ENCODE measurements around the gene NISCH. TPM values are rescaled to one million over a fixed set of nuclear protein-coding genes. Genes with fewer than 3 reads are reported as not detected.

The NISCH gene
- total and polyA plus RNA-seq, 2 experiments from 2014 or later = 18.4 to 76.4 TPM

- Histone ChIP-seq H4K20me1 (replicated peaks; ENCODE audit: insufficient read depth) (no peaks in the 10 kb centered on the region), H3K79me2 (replicated peaks; ENCODE audit: insufficient read depth) (no peaks in the 10 kb centered on the region), H3K27ac (ENCODE audit: low read depth) (no peak overlapping the region), H2AFZ (no peak overlapping the region), H3K4me2 (no peak overlapping the region), H3K9me2 (ENCODE audit: insufficient read depth) (no peaks in the 10 kb centered on the region), H3F3A (replicated peaks; ENCODE audit: low read depth) (no peaks in the 10 kb centered on the region), H3K27me3 (ENCODE audit: insufficient read depth) (no peaks in the 10 kb centered on the region), H3K4me1 (ENCODE audit: insufficient read depth) (no peaks in the 10 kb centered on the region), H3K4me3 (no peak overlapping the region), H3K36me3 (ENCODE audit: insufficient read depth) (no peaks in the 10 kb centered on the region)
- no peaks in the 10 kb centered on the region for H3K36me3 Mint-ChIP-seq (ENCODE audit: low read depth)
- no peak overlapping the region for H3K4me3 Mint-ChIP-seq
- TF ChIP-seq ETS1 (IDR thresholded peaks at IDR 0.05) (no peak), EZH2 (IDR thresholded peaks at IDR 0.05; ENCODE audit: low read depth, unreplicated experiment) (no peak), REST (IDR thresholded peaks at IDR 0.05; ENCODE audit: unreplicated experiment) (no peak), CTCF (conservative IDR thresholded peaks at IDR 0.05; ENCODE audit: low read depth in 2 of 2) (no peak), JUNB (IDR thresholded peaks at IDR 0.05; ENCODE audit: unreplicated experiment) (no peak), POLR2AphosphoS5 (IDR thresholded peaks at IDR 0.05; ENCODE audit: low read depth) (no peak), ZNF462 (CRISPR knock-in tag; IDR thresholded peaks at IDR 0.05) (no peak), STAT1 (IDR thresholded peaks at IDR 0.05; ENCODE audit: unreplicated experiment) (no peak)
- H3K27me3 Mint-ChIP-seq (ENCODE audit: insufficient read depth, low read depth, poor library complexity) = peaks cover 1% of the 10 kb centered on the region
- no peak overlapping the region for H3K27ac Mint-ChIP-seq
- H3K9me3 Mint-ChIP-seq = no peaks in the 10 kb centered on the region
- DNase-seq (ENCODE audit: low spot score) (no peak), ATAC-seq (no peak)
- peaks cover 6% of the 10 kb centered on the region; the same call in 1 of the 3 replicates for H3K4me1 Mint-ChIP-seq
Measured at GRCh38 chr3:52502001-52502400, 46.6 kb downstream of the NISCH start.

Data from GM23338 (cell line).